ENCODE measurements around the gene TARS3. TPM values are rescaled to one million over a fixed set of nuclear protein-coding genes. Genes with fewer than 3 reads are reported as not detected.

Gene TARS3
- total RNA-seq, 1 donor from 2014 or later = 21.2 TPM

- H3K27ac ChIP-seq = no peak overlapping the region
- Mint-ChIP-seq H3K4me3 (peak overlapping the region; percentile 88), H3K9me3 (no peaks in the 10 kb centered on the region), H3K36me3 (peaks cover 10% of the 10 kb centered on the region), H3K27ac (no peak overlapping the region), H3K27me3 (ENCODE audit: insufficient read depth, low read depth) (no peaks in the 10 kb centered on the region), H3K4me1 (peaks cover 20% of the 10 kb centered on the region)
- H3F3A ChIP-seq (ENCODE audit: low read depth) = peaks cover 8% of the 10 kb centered on the region
- peaks cover 11% of the 10 kb centered on the region for H3K4me1 ChIP-seq
- H3K27me3 ChIP-seq = peaks cover 6% of the 10 kb centered on the region
- peak overlapping the region; percentile 11 for H3K9ac ChIP-seq
- peak overlapping the region; percentile 88 for H3K4me2 ChIP-seq
- DNase-seq (ENCODE audit: low spot score) = no peak
- H3K9me3 ChIP-seq (ENCODE audit: low read depth) = no peaks in the 10 kb centered on the region
- peak overlapping the region; percentile 85 for H2AFZ ChIP-seq (replicated peaks)
- peak overlapping the region; percentile 69 for H3K4me3 ChIP-seq
- H3K79me2 ChIP-seq (ENCODE audit: low read depth) = no peaks in the 10 kb centered on the region
- no peak for TF ChIP-seq EZH2phosphoT487 (IDR thresholded peaks at IDR 0.05)
- no peak for TF ChIP-seq CTCF (IDR thresholded peaks at IDR 0.05)
- TF ChIP-seq EZH2 (IDR thresholded peaks at IDR 0.05) = no peak
- no peaks in the 10 kb centered on the region for H3K36me3 ChIP-seq
- no peaks in the 10 kb centered on the region for H4K20me1 ChIP-seq (ENCODE audit: low read depth)
These were observed 951 bp downstream of the TARS3 start for GRCh38 chr15:101723171-101723873.

- Mint-ChIP-seq H3K4me1 (peaks cover 24% of the 10 kb centered on the region), H3K9me3 (no peaks in the 10 kb centered on the region), H3K27ac (no peak overlapping the region), H3K27me3 (ENCODE audit: insufficient read depth, low read depth) (no peaks in the 10 kb centered on the region), H3K36me3 (peaks cover 17% of the 10 kb centered on the region), H3K4me3 (no peak overlapping the region)
- Histone ChIP-seq H3K36me3 (no peaks in the 10 kb centered on the region), H3K79me2 (ENCODE audit: low read depth) (no peaks in the 10 kb centered on the region), H2AFZ (replicated peaks) (no peak overlapping the region), H3F3A (ENCODE audit: low read depth) (peaks cover 4% of the 10 kb centered on the region), H3K9me3 (ENCODE audit: low read depth) (no peaks in the 10 kb centered on the region), H3K4me3 (no peak overlapping the region), H3K4me2 (no peak overlapping the region), H4K20me1 (ENCODE audit: low read depth) (no peaks in the 10 kb centered on the region), H3K4me1 (peaks cover 14% of the 10 kb centered on the region), H3K9ac (no peak overlapping the region), H3K27me3 (peaks cover 6% of the 10 kb centered on the region), H3K27ac (no peak overlapping the region)
- TF ChIP-seq CTCF (IDR thresholded peaks at IDR 0.05) = no peak
- no peak for TF ChIP-seq EZH2 (IDR thresholded peaks at IDR 0.05)
- no peak for TF ChIP-seq EZH2phosphoT487 (IDR thresholded peaks at IDR 0.05)
- DNase-seq (ENCODE audit: low spot score) = no peak
These were observed 5.4 kb downstream of the TARS3 start for GRCh38 chr15:101718896-101719295.

- H3K4me1 ChIP-seq = no peaks in the 10 kb centered on the region
- no peak overlapping the region for H3K9ac ChIP-seq
- no peak for DNase-seq (ENCODE audit: low spot score)
- H3K36me3 Mint-ChIP-seq = peaks cover 26% of the 10 kb centered on the region
- H3K4me3 Mint-ChIP-seq = no peak overlapping the region
- H3K27ac ChIP-seq = no peak overlapping the region
- no peaks in the 10 kb centered on the region for H3K79me2 ChIP-seq (ENCODE audit: low read depth)
- H3K36me3 ChIP-seq = no peaks in the 10 kb centered on the region
- no peaks in the 10 kb centered on the region for H3K27me3 Mint-ChIP-seq (ENCODE audit: insufficient read depth, low read depth)
- no peak overlapping the region for H3K4me3 ChIP-seq
- no peaks in the 10 kb centered on the region for H3K27me3 ChIP-seq
- no peaks in the 10 kb centered on the region for H3K9me3 Mint-ChIP-seq
- H3K4me2 ChIP-seq = no peak overlapping the region
- no peaks in the 10 kb centered on the region for H3F3A ChIP-seq (ENCODE audit: low read depth)
- TF ChIP-seq EZH2phosphoT487 (IDR thresholded peaks at IDR 0.05) (no peak), EZH2 (IDR thresholded peaks at IDR 0.05) (no peak), CTCF (IDR thresholded peaks at IDR 0.05) (no peak)
- H4K20me1 ChIP-seq (ENCODE audit: low read depth) = no peaks in the 10 kb centered on the region
- H3K27ac Mint-ChIP-seq = no peak overlapping the region
- no peaks in the 10 kb centered on the region for H3K9me3 ChIP-seq (ENCODE audit: low read depth)
- H3K4me1 Mint-ChIP-seq = no peaks in the 10 kb centered on the region
- H2AFZ ChIP-seq (replicated peaks) = no peak overlapping the region
These were observed 12.2 kb downstream of the TARS3 start for GRCh38 chr15:101712078-101712477.
